ENCODE data around the gene ARNT2.
"Not testable (repeated sequence)": the region's sequence is repeated elsewhere in the genome, so short reads cannot be mapped to it uniquely, and the experiment has no call there.

The ARNT2 gene

DNA sequence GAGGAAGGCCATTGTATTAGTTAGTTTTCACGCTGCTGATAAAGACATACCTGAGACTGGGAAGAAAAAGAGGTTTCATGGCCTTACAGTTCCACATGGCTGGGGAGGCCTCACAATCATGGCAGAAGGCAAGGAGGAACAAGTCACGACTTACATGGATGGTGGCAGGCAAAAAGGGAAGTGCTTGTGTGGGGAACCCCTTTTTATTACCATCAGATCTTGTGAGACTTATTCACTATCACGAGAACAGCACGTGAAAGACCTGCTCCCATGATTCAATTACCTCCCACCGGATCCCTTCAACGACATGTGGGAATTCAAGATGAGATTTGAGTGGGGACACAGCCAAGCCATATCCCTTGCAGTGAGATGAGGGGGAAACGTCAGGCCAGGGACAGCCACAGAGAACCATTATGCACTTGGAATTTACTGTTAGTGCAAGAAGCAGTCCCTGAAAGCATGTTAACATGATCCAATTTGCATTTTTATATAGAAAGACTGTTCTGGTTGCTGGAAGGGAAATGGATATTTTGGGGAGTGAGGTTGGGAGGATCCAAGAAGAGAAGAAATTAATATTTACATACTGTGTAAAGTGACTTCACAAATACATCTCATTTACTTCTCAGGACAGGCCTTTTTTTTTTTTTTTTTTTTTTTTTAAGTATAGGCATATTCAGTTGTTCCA is 87.1 kb downstream of the ARNT2 start:
- DNase-seq (ENCODE audit: low read depth): no peak

DNA sequence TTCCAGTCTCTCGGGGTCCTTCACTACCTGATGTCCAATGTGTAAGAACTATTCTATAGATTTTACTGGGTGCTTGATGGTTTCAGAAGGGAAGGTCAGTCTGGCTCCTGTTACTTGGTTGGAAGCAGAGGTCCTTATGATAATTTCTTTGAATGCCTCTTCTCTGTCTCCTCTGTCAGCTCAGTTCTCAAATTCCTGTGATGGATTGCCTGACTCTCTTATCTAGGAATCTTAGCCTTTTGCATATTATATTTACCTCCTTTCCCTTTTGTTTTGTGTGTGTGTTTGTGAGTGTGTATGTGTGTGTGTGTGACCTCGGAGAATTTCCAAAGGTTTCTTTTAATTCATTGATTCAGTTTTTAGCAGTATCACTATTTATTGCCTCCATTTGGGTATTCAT is 88.2 kb downstream of the ARNT2 start:
- DNase-seq (ENCODE audit: low read depth): no peak

DNA sequence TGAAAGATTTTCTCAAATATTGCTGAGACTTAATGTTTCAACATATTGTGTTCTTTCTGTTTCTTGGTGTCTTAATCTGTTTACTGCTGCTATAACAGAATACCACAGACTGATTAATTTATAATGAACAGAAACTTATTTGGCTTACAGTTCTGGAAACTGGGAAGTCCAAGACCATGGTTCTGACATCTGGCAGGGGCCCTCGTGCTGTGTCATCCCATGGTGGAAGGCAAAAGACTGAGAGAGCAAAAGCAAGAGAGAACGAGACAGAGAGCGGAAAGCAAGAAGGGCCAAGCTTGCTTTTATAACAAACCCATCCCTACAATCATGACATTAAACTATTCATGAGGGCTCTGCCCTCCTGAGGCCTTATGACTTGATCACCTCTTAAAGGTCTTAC is 88.7 kb downstream of the ARNT2 start:
- DNase-seq (ENCODE audit: low read depth): no peak

DNA sequence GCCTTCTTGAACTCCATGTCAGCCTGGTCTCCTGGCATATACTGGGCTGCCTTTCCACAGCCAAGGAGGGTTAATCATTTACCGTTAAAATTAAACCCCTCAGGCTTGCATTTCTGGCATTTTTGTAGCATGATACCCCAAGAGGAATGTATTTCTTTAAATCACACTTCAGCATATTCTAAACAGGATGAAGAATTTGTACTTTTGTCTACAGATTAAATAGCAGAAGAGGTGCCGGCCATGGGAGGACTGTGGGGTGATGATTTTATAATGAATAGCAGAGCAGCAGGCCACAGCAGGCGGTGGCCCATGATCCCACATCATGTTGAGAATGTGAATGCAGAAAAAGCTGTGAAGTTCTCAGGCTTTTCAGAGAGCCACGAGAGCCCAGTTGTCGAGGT is 90.2 kb downstream of the ARNT2 start:
- no peak for DNase-seq (ENCODE audit: low read depth)

DNA sequence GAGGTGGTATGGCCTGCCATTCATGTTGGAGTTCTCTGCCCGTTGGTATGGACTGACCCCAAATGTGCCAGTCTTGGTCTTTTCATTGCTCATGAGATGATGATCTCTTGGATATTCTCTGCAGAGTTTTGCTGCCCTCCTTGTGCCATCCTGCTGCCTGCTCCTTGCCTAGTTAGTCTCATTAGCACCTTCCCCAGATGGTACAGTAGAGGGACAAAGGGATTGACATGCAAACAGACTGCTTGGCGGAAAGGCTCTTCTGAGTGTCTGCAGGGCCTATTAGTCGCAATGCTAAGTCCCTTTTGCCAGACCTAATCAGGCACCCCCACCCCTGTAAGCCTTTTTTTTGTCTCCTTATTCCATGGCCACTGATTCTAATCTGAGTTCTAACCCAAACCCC is 90.6 kb downstream of the ARNT2 start:
- no peak for DNase-seq (ENCODE audit: low read depth)

DNA sequence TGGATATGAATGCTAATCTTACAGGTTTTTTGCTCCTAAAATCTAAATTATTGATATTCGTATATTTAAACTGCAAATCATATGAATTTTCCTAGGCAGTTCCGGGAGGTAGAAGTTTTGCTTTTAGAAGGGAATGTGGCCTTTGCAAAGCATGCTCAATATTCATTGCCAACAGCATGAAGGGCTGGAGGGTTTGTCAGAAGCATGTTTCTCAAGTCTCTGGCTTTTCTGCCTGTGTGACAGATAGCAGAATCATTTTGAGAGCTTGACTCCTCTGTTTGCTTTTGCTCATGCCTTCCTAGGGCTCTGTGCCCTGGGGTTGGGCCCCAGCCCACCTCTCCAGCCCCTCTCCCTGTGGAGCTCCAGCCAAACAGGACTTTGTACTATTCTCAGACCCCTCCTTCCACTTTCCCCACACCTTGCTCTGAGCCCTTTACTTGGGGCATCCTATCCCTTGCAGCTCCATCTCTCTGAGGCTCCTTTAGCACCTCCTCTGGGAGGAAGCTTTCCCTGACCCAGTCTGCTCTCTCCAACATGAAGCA is 91.3 kb downstream of the ARNT2 start:
- DNase-seq (ENCODE audit: low read depth): no peak

DNA sequence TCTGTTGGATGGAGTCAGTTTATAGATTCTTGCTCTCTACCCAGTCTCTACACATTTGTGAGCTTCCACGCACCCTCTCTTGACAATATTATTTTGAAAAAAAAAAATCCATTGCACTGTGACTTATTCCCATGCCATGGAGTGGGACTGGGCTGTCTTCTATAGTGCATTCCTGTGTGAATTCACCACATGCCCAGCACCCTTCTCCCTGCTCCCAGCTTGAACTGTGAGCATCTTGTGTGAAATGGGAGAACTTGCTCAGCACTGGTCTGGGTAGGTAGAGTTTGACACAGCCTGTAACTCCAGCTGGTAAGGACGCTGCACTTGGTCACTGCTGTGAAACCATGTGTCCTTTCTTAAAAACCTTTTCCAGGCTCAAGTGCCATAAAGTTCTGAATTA is 91.9 kb downstream of the ARNT2 start:
- DNase-seq (ENCODE audit: low read depth): no peak

DNA sequence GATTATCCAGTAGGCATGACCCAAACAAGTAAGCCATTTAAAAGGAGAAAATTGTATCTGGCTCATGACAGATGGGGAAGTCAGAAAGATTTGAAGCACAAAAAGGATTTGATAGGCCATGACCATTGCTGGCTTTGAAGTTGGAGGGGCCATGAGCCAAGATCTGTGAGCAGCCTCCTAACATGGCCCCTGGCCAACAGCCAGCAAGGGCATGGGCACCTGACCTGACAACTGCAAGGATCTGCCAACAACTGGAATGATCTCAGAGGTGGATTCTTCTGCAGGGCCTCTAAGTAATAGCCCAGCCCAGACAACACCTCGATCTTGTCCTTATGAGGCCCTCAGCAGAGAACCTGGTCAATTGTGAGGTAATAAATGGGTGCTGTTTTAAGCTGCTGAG is 93.0 kb downstream of the ARNT2 start:
- no peak for DNase-seq (ENCODE audit: low read depth)

DNA sequence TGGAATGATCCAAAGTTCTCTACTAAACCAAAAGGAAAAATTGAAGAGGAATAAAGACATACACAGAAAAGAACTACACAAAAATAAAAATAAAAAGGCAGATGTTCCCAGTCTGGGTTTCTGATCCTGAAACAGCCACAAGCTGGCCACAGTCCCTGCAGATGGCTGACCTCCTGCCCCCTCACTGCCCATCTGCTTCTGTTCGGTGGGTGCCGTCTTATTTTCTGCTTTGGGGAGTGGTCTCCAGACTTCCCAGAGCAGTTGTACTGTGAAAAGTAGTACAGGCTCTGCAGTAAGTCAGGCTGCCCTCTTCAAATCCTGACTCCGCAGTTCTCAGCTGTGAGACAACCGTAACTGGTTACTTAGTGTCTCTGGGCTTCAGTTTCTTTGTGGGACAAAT is 94.5 kb downstream of the ARNT2 start:
- no peak for DNase-seq (ENCODE audit: low read depth)

DNA sequence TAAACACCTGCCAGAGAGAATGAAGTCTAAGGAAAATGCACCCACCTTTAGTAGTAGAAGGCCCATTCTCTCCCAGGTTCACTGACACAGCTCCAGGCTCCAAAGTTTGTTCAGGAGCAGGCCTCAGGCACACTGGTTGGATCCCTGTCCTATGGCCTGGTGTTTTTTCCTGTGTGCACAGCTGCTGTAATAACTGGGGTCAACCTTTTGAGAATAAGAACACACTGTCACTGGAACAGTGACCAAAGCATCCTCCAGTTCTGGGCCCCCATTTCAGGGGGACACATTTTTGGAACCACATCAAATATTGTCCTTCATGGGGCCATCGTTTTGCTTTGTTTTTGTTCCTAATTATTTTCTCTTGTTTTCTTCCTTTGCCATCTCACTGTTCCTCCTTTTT is 95.8 kb downstream of the ARNT2 start:
- no peak for DNase-seq (ENCODE audit: low read depth)

DNA sequence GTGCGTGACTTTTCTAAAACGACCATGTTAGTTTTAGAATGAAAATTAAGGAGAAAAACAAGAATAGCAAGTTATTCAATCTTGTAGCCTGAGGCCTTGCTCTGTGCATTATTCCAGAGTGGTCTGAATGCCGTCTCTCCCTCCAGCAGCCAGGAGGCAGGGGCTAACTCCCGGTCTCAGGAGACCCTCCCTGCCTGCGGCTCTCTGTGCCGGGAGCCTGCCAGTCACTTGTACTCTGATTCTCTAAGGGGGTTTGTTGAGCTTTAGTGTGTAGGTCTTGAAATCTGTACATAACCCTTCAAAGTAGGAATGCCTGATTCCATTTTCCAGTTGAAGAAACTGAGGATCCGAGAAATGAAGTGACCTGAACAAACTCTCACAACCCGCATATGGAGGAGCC is 97.3 kb downstream of the ARNT2 start:
- no peak for DNase-seq (ENCODE audit: low read depth)

DNA sequence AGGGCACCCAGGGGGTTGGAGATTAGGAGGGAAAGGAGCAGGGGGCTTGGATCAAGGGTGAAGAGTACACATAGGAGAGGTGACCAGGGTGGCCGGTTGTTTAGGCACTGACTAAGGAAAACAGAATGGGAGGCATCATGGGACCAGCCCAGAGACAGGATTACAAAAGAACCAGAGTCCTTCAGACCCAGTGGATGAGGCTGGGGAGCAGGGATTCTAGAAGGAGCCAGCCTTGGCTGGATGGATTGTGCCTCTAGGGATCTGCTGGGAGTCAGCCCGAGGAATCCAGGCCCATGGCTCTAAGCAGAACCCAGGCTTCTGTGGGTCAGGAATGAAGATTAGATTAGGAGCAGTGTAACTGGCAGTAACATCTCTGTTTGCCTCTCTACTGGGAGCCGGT is 98.6 kb downstream of the ARNT2 start:
- DNase-seq (ENCODE audit: low read depth): no peak

DNA sequence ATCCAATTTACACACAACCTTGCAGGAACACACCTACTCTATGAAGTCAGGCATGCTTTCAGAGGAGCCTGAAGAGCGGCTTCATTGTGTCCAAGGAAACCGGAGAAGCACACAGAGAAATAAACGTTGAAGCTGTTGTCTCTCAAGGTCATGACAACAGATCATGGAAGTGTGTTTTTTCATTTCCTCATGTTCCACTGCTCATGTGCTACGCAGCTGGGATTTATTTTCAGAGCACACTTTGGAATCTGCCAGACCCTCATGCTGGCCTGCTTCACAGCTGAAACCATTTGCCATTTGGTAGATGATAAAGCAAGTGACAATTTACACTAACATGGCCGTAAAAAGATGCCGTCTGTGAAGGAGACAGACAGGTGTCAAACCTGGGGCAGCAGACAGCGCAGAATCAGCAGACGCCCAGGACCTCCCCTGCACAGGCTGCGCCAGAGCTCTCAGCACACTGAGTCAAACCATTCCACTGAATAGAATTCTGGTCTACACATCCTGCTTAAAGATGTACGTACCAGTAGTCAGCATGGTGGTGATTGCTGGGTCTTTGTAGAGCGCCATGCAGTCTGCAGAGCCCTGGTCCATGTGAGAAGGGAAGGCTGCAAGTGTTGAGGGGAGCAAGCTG is 99.3 kb downstream of the ARNT2 start:
- no peak for DNase-seq (ENCODE audit: low read depth)

DNA sequence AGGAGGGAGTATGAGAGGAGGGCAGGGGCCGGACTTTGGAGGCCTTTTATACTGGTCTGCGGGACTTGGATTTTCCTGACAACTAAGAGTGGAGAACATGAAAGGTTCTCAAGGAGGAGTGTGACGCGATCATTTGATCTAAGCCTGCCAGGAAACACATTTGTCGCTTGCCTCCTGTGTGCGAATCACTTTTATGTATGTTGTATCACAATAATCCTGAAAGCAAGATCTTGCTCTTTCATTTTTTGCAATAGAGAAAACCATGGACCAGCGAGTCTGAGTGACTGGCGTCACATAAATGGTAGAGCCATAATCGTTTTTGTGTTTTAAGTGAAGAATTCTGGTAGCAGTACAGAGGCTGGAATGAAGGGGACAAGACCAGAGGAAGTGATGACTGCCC is 100.7 kb downstream of the ARNT2 start:
- no peak for DNase-seq (ENCODE audit: low read depth)

DNA sequence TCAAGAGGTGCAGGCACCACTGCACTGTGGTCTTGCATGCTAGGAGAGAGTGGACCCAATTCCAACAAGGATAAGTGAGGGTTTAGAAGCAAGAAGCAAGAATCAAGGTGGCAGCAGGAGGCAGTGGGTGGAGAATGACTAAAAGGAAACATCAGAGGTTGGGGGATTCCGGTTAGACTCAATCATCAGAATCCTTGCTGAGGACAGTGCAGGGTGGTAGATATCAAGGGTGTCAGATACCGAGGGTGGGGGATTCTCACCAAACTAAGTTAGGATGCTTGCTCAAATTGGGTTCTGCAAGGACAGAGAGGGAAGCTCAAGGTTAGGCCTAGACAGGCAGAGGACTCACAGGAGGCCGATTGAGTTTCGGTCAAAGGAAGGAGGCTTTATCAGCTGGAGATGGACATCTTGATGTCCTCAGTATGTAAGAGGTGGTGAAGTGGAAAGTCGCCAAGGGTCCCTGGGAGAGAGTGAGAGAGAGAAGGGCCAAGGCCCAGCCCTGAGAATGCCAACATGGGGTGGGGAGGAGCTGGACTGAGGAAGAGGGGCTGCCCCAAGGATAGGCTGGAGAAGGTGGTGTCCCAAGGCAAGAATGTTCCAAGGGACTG is 102.2 kb downstream of the ARNT2 start:
- no peak for DNase-seq (ENCODE audit: low read depth)

DNA sequence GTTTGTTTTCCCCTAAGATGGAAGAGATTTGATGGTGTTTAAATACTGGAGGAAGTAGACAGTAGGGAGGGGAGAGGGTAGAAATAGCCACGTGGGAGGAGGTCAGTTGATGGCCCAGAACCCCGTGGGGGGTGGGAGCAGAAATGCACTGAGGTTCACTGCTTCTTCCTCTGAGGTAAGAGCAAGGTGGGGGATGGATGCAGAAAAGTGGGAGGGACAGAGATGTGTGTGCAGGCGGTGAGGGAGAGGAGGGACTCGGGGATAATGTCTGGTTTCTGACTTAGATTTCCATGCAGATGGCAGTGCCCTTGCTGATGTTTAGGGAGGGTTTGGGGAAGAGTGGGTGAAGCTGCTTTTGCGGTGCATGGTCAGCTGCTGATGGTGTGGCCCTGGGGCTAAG is 102.9 kb downstream of the ARNT2 start:
- no peak for DNase-seq (ENCODE audit: low read depth)

DNA sequence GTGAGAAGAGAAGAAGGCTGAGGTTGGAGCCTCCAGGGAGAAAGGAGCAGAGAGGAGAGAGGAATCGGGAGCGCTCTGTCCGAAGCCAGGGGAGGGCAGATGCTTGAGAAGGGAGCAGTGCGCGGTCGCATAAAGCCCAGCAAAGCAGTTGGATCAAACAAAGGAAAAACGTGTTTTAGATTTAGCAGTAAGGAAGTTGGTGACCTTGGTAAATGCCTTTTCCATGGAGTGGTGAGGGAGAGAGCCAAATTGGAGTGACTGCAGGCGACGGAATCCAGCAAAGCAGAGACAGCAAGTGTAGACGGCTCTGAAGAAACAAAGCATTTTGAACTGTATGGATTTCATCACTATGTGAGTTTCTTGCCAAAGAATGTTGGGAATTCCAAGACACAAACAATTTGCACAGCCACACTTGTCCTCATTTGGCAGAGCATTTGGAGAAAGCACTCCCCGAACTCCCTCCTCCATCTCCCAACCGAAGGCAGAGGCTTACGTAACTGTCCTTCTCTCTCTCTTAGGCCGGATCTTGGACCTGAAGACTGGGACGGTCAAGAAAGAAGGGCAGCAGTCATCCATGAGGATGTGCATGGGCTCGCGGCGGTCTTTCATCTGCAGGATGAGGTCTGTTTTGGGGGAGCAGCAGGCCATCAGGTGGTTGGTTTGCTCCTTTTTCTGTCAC is 103.6 kb downstream of the ARNT2 start:
- no peak for DNase-seq (ENCODE audit: low read depth)

DNA sequence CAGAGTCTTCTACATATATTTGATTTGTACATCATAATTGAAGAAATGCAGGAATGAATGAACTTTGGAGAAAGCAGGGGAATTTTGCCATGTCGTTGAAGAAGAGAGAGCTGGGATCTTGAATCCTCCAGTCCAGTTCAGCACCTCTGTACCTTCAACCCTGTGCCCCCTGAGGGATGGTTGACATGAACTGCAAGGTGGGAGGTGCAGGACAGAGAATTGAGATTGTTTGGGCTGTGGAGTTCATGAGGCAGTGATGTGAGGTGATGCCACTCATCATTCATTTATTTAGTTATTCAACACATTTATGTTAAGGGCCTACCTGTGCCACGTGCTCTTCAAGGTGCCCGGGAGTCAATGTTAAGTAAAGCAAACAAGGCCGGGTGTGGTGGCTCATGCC is 104.6 kb downstream of the ARNT2 start:
- no peak for DNase-seq (ENCODE audit: low read depth)

DNA sequence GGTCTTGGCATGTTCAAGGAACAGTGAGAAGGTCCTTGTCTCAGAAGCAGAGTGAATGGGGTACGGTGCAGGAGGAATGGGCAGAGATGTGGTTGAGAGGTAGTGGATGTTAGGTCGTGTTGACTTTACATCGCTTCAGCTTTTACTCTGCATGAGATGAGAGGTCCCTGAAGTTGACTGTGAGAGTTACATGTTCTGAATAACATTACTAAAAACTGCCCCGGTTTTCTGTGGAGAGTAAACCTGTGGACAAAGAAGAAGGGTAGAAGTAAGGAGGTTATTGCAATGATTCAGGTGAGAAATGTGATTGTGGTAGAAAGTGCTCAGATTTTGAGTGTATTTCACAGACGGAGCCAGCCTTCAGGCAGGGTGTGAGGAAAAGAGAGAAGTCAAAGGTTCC is 105.6 kb downstream of the ARNT2 start:
- no peak for DNase-seq (ENCODE audit: low read depth)

DNA sequence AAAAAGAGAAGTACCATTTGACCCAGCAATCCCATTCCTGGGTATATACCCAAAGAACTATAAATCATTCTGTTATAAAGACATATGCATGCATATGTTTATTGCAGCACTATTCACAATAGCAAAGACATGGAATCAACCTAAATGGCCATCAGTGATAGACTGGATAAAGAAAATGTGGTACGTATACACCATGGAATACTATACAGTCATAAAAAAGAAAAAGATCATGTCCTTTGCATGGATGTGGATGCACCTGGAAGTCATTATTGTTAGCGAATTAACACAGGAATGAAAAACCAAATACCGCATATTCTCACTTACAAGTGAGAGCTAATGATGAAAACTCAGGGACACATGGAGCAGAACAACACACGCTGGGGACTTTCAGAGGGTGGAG is 106.8 kb downstream of the ARNT2 start:
- not testable (repeated sequence) for DNase-seq (ENCODE audit: low read depth)

DNA sequence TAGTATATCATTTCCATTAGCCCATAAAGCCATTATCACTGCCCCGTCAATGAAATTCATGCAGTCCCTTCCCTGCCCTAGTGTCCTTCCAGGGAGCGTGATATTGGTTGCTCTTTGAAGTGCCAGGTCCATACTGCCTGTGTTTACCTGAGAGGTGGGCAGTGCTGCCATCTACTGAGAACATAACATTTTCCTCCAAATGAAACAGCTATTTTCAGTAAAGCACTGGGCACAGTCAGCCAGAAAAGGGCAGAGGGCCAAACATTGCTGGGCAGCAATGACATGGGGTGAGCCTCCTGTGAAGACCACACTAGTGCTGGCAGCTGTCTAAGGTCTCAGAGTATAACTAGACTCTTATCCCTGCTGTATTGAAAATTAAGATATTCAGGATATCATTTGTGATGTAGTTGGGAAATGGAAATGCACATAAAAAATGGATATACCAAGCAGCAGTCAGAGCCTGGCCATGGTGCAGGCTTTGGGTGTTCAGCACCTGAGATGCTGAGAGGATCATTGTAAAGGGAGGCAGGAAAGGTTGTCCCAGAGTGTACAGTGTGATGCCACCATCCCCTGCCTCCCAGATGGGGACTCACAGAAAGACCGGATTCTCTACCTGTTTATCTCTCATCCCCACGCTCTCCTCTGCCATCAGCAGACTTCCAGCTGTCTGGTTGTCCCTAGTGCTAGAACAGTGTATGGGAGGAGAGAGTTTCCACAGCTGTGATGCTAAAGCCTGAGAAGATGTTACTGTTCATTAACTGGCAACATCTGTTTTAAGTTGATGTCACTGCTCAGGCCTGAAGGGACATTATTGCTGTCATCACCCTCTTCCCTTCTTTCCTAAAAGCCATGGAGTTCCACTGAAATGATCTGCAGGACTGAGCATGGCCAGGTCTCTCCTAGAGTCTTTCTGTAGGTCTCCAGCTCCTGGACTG is 108.8 kb downstream of the ARNT2 start:
- no peak for DNase-seq (ENCODE audit: low read depth)
